ENCODE measurements around the gene CSNK1E. TPM values are rescaled to one million over a fixed set of nuclear protein-coding genes. Genes with fewer than 3 reads are reported as not detected.

CSNK1E gene
- 69.0 and 84.5 TPM in 2 replicates for total RNA-seq

GRCh38 chr22:38317122-38317994, at the start of gene CSNK1E:
Gene CSNK1E (minus strand): TSS chr22:38317433. CDS start chr22:38314157, 3,276 bp downstream.

DNA sequence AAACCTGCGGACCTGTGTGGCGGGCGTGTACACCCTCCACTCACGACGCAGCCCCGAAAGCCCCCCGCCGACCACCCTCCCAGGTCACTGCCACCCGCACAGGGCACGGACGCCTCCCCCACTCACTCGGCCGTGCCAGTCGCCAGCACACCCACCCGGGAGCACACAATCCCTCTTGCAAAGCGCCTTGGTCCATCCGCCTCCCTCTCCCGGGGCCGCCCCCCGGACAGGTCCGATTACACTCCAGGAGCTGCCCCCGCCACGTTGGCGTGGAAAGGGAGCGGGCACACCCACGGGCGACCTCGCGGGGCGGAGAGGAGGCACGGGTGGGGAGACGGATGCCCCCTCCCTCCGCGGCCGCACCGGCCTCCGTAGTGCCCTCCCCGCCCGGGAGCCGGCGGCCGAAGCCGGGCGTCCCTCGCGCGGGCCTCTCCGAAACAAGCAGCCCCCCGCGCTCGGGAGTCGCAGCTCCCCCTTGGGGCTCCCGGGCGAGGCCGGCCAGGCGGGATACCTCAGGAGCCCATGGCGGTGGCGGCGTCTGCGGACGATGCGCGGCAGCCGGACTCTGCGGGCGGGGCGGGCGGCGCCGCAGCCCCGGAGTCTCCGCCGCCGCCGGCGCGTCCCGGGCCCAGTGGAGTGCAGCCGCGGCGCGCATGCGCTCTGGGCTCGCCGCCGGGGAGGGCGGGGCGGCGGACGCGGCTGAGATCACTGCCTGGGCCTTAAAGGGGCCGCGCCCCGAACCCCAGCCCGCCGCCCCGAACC, 44.7 kb downstream of the CSNK1E start, which contains the start of gene TMEM184B:
Gene TMEM184B, minus strand, starts transcription at position 638 of the 762 bp plus-strand sequence. CDS start 25,049 bp downstream, outside the sequence.

Other genes with a start within 250 kb of the CSNK1E start
- gene SLC16A8, start 233.2 kb downstream of the CSNK1E start, total RNA-seq: 0.14 and 0.18 TPM in 2 replicates
- gene BAIAP2L2, start 206.7 kb downstream of the CSNK1E start, total RNA-seq: 0.28 and 0.46 TPM in 2 replicates
- 14.1 and 16.8 TPM in 2 replicates for gene PLA2G6, start 135.6 kb downstream of the CSNK1E start, total RNA-seq
- 10.5 and 19.9 TPM in 2 replicates for gene MAFF, start 115.4 kb downstream of the CSNK1E start, total RNA-seq
- gene TMEM184B, start 44.4 kb downstream of the CSNK1E start, total RNA-seq: 12.9 and 20.5 TPM in 2 replicates
- not detected in 2 replicates for gene KCNJ4, start 137.8 kb upstream of the CSNK1E start, total RNA-seq
- gene KDELR3, start 150.7 kb upstream of the CSNK1E start, total RNA-seq: 109 and 130 TPM in 2 replicates
- 372 and 530 TPM in 2 replicates for gene DDX17, start 188.9 kb upstream of the CSNK1E start, total RNA-seq

Data from smooth muscle cell of bladder (primary cell).